ENCODE measurements around the gene SOX15. TPM values are rescaled to one million over a fixed set of nuclear protein-coding genes. Genes with fewer than 3 reads are reported as not detected.
A peak's percentile ranks its signal among the peaks of the same experiment; 100 is the strongest.

Gene SOX15
- total RNA-seq, 1 donor from 2014 or later = 3.4 TPM

- Histone ChIP-seq H3K27me3 (ENCODE audit: control insufficient read depth, insufficient read depth, low read length) (no peaks in the 10 kb centered on the region), H3K36me3 (ENCODE audit: control insufficient read depth, insufficient read depth, low read length) (peaks cover 2% of the 10 kb centered on the region), H3K4me3 (ENCODE audit: low read depth, low read length) (peak overlapping the region; percentile 83)
- TF ChIP-seq CTCF (IDR thresholded peaks at IDR 0.05; ENCODE audit: insufficient read depth, low read length, poor library complexity, severe bottlenecking) = no peak
- DNase-seq (ENCODE audit: low read depth) = no peak
Observed at GRCh38 chr17:7563115-7563869, 26.6 kb downstream of the SOX15 start.

GRCh38 chr17:7562208-7562605 lies 27.7 kb downstream of the SOX15 start:
- Histone ChIP-seq H3K4me3 (ENCODE audit: low read depth, low read length) (peak overlapping the region; percentile 83), H3K27me3 (ENCODE audit: control insufficient read depth, insufficient read depth, low read length) (no peaks in the 10 kb centered on the region), H3K36me3 (ENCODE audit: control insufficient read depth, insufficient read depth, low read length) (peaks cover 2% of the 10 kb centered on the region)
- no peak for DNase-seq (ENCODE audit: low read depth)
- no peak for TF ChIP-seq CTCF (IDR thresholded peaks at IDR 0.05; ENCODE audit: insufficient read depth, low read length, poor library complexity, severe bottlenecking)

- no peak for DNase-seq (ENCODE audit: low read depth)
- no peak for TF ChIP-seq CTCF (IDR thresholded peaks at IDR 0.05; ENCODE audit: insufficient read depth, low read length, poor library complexity, severe bottlenecking)
- H3K4me3 ChIP-seq (ENCODE audit: low read depth, low read length) = peak within 1 kb of the TSS; percentile 83
- H3K27me3 ChIP-seq (ENCODE audit: control insufficient read depth, insufficient read depth, low read length) = no peaks in the 10 kb centered on the region
- H3K36me3 ChIP-seq (ENCODE audit: control insufficient read depth, insufficient read depth, low read length) = peaks cover 2% of the 10 kb centered on the region
Observed at GRCh38 chr17:7561589-7562207, 28.2 kb downstream of the SOX15 start, which contains the start of gene SENP3. Gene SENP3 (plus strand): TSS chr17:7561919. CDS start chr17:7563077, 1,158 bp downstream.

- no peak for DNase-seq (ENCODE audit: low read depth)
- Histone ChIP-seq H3K36me3 (ENCODE audit: control insufficient read depth, insufficient read depth, low read length) (peaks cover 2% of the 10 kb centered on the region), H3K27me3 (ENCODE audit: control insufficient read depth, insufficient read depth, low read length) (no peaks in the 10 kb centered on the region), H3K4me3 (ENCODE audit: low read depth, low read length) (peak overlapping the region; percentile 83)
- peak; percentile 94 for TF ChIP-seq CTCF (IDR thresholded peaks at IDR 0.05; ENCODE audit: insufficient read depth, low read length, poor library complexity, severe bottlenecking)
Observed at GRCh38 chr17:7561028-7561575, 28.8 kb downstream of the SOX15 start.

- Histone ChIP-seq H3K36me3 (ENCODE audit: control insufficient read depth, insufficient read depth, low read length) (peaks cover 1% of the 10 kb centered on the region), H3K27me3 (ENCODE audit: control insufficient read depth, insufficient read depth, low read length) (no peaks in the 10 kb centered on the region), H3K4me3 (ENCODE audit: low read depth, low read length) (no peak overlapping the region)
- DNase-seq (ENCODE audit: low read depth) = no peak
- TF ChIP-seq CTCF (IDR thresholded peaks at IDR 0.05; ENCODE audit: insufficient read depth, low read length, poor library complexity, severe bottlenecking) = peak; percentile 85
Observed at GRCh38 chr17:7560172-7561027, 29.5 kb downstream of the SOX15 start.
